Tibial nerve (tissue), 4 donors: ENCODE results near the gene SERPINB13. TPM values are rescaled to one million over a fixed set of nuclear protein-coding genes. Genes with fewer than 3 reads are reported as not detected.

Experiments used
- DNase-seq, 2 donors: peaks; one replicate each; pipeline ENCODE4 v3.0.0-alpha.2; 2019; ENCODE audit warnings: low spot score in 2 of 2
- H3K27ac ChIP-seq, 4 donors: fragments of 200-600 bp; sonication (generic) in 3 of 4; one replicate each; pipeline ENCODE4 v1.5.1; 2017 to 2019; ENCODE audit warnings: mild to moderate bottlenecking in 1 of 4
- H3K27me3 ChIP-seq, 2 donors: fragments of 200-600 bp; sonication (generic) in 1 of 2; one replicate each; pipeline versions ENCODE4 v1.5.1 to v1.6.0; 2017 to 2019
- H3K36me3 ChIP-seq, 3 donors: fragments of 200-600 bp; sonication (generic); one replicate each; pipeline ENCODE4 v1.5.1; 2018 to 2019
- H3K4me1 ChIP-seq, 4 donors: fragments of 200-600 bp; sonication (generic) in 3 of 4; one replicate each; pipeline ENCODE4 v1.5.1; 2017 to 2019
- H3K4me3 ChIP-seq, 4 donors: fragments of 200-600 bp; sonication (generic) in 3 of 4; one replicate each; pipeline ENCODE4 v1.5.1; 2017 to 2019; ENCODE audit warnings: mild to moderate bottlenecking in 1 of 4, moderate library complexity in 1 of 4
- H3K9me3 ChIP-seq, 4 donors: fragments of 200-600 bp; sonication (generic) in 3 of 4; one replicate each; pipeline ENCODE4 v1.5.1; 2017 to 2019
- CTCF ChIP-seq, 5 experiments: fragments of 200-600 bp in 3 of 5; fragments of 450-650 bp in 2 of 5; sonication (generic) in 3 of 5; IDR thresholded peaks; one replicate each; pipeline ENCODE4 v1.5.1; 2016 to 2019; ENCODE audit warnings: antibody characterized with exemption in 5 of 5, mild to moderate bottlenecking in 3 of 5, moderate library complexity in 2 of 5
- EP300 ChIP-seq, 2 donors: sonication (generic); formaldehyde crosslinking; IDR thresholded peaks; one replicate each; pipeline ENCODE4 v1.6.1; 2017; ENCODE audit warnings: antibody characterized with exemption in 2 of 2, mild to moderate bottlenecking in 1 of 2
- POLR2A ChIP-seq, 2 donors: fragments of 450-650 bp; IDR thresholded peaks; one replicate each; pipeline ENCODE4 v1.6.1; 2017; ENCODE audit warnings: antibody characterized with exemption in 2 of 2, mild to moderate bottlenecking in 2 of 2, moderate library complexity in 2 of 2
- WGBS, 2 donors: methylation state at CpG; one replicate each; pipeline ENCODE4 v1.1.5; 2018; 5-methylcytosine and 5-hydroxymethylcytosine counted together
- total RNA-seq, 4 donors: library from RNA; depleted of rRNA; stranded (reverse); fragments of >200 nt; gene quantifications; one replicate each; pipeline ENCODE4 v1.1.0, GENCODE V29; 2016

Gene SERPINB13
- total RNA-seq, 4 donors from 2014 or later: not detected

- no peaks in the 10 kb centered on the region for H3K27me3 ChIP-seq
- no peaks in the 10 kb centered on the region for H3K36me3 ChIP-seq
- H3K9me3 ChIP-seq: no peaks in the 10 kb centered on the region
- no peak overlapping the region for H3K4me3 ChIP-seq
- WGBS, 2 donors: 83 to 84% methylated on average over 3 of the region's 3 CpGs
- TF ChIP-seq EP300 (IDR thresholded peaks at IDR 0.05) (no peak), CTCF (IDR thresholded peaks at IDR 0.05) (no peak), POLR2A (IDR thresholded peaks at IDR 0.05) (no peak)
- DNase-seq: no peak
- H3K27ac ChIP-seq: no peak overlapping the region
- no peaks in the 10 kb centered on the region for H3K4me1 ChIP-seq
Measured at GRCh38 chr18:63606526-63606925, 19.4 kb downstream of the SERPINB13 start.

- DNase-seq: no peak
- Histone ChIP-seq H3K36me3 (no peaks in the 10 kb centered on the region), H3K27ac (no peak overlapping the region), H3K4me1 (no peaks in the 10 kb centered on the region), H3K4me3 (no peak overlapping the region), H3K9me3 (no peaks in the 10 kb centered on the region), H3K27me3 (no peaks in the 10 kb centered on the region)
- 84 to 88% methylated on average over 4 of the region's 4 CpGs for WGBS, 2 donors
- TF ChIP-seq POLR2A (IDR thresholded peaks at IDR 0.05): no peak
- no peak for TF ChIP-seq CTCF (IDR thresholded peaks at IDR 0.05)
- no peak for TF ChIP-seq EP300 (IDR thresholded peaks at IDR 0.05)
Measured at GRCh38 chr18:63613420-63613819, 26.3 kb downstream of the SERPINB13 start.

GRCh38 chr18:63617049-63617914, 30.1 kb downstream of the SERPINB13 start:
- no peaks in the 10 kb centered on the region for H3K4me1 ChIP-seq
- no peak overlapping the region for H3K4me3 ChIP-seq
- peaks cover 0 to 23% (median 0%) of the 10 kb centered on the region in 4 donors for H3K9me3 ChIP-seq
- H3K27me3 ChIP-seq: no peaks in the 10 kb centered on the region
- 44 to 50% methylated on average over 3 of the region's 3 CpGs for WGBS, 2 donors
- DNase-seq: no peak
- TF ChIP-seq POLR2A (IDR thresholded peaks at IDR 0.05) (no peak), EP300 (IDR thresholded peaks at IDR 0.05) (no peak), CTCF (IDR thresholded peaks at IDR 0.05) (no peak)
- H3K27ac ChIP-seq: no peak overlapping the region
- H3K36me3 ChIP-seq: no peaks in the 10 kb centered on the region

- TF ChIP-seq POLR2A (IDR thresholded peaks at IDR 0.05): no peak
- no peak for TF ChIP-seq CTCF (IDR thresholded peaks at IDR 0.05)
- no peak for TF ChIP-seq EP300 (IDR thresholded peaks at IDR 0.05)
- 92 to 94% methylated on average over 2 of the region's 2 CpGs for WGBS, 2 donors
Measured at GRCh38 chr18:63617915-63618234, 30.7 kb downstream of the SERPINB13 start.

GRCh38 chr18:63619661-63620060, 32.5 kb downstream of the SERPINB13 start:
- 89 to 96% methylated on average over 3 of the region's 3 CpGs for WGBS, 2 donors
- Histone ChIP-seq H3K4me1 (no peaks in the 10 kb centered on the region), H3K9me3 (peaks cover 0 to 34% (median 0%) of the 10 kb centered on the region in 4 donors), H3K4me3 (no peak overlapping the region), H3K36me3 (no peaks in the 10 kb centered on the region), H3K27ac (no peak overlapping the region), H3K27me3 (no peaks in the 10 kb centered on the region)
- TF ChIP-seq CTCF (IDR thresholded peaks at IDR 0.05) (no peak), POLR2A (IDR thresholded peaks at IDR 0.05) (no peak), EP300 (IDR thresholded peaks at IDR 0.05) (no peak)
- no peak for DNase-seq

More at GRCh38 chr18:63617915-63618234, 30.7 kb downstream of the SERPINB13 start:
- DNase-seq: no peak
- H3K4me1 ChIP-seq: no peaks in the 10 kb centered on the region
- H3K27me3 ChIP-seq: no peaks in the 10 kb centered on the region
- no peaks in the 10 kb centered on the region for H3K36me3 ChIP-seq
- H3K9me3 ChIP-seq: peaks cover 0 to 23% (median 0%) of the 10 kb centered on the region in 4 donors
- no peak overlapping the region for H3K4me3 ChIP-seq
- H3K27ac ChIP-seq: no peak overlapping the region
